Fibroblast of villous mesenchyme (primary cell): Measurements from ENCODE around the gene MEIKIN. TPM values are rescaled to one million over a fixed set of nuclear protein-coding genes. Genes with fewer than 3 reads are reported as not detected.

ENCODE experiments used
- DNase-seq: peaks from one replicate; pipeline ENCODE4 v3.0.0-alpha.2; 2010; ENCODE audit warnings: low read depth
- H3K4me3 ChIP-seq: 2 replicates; pipeline ENCODE4 v1.5.1; 2011; ENCODE audit warnings: low read depth, mild to moderate bottlenecking, low read length
- total RNA-seq: library from RNA; depleted of rRNA; stranded (reverse); fragments of >200 nt; gene quantifications from 2 replicates; pipeline ENCODE4 v1.2.3, GENCODE V29; 2012
- TF ChIP-seq, protein P1 (sequence below): IDR thresholded peaks from 2 replicates; pipeline ENCODE4 v1.5.1; 2012; ENCODE audit warnings: low read depth, mild to moderate bottlenecking, low read length; ENCODE audit not compliant: insufficient read depth

MEIKIN gene
- total RNA-seq, 1 donor = not detected

DNA sequence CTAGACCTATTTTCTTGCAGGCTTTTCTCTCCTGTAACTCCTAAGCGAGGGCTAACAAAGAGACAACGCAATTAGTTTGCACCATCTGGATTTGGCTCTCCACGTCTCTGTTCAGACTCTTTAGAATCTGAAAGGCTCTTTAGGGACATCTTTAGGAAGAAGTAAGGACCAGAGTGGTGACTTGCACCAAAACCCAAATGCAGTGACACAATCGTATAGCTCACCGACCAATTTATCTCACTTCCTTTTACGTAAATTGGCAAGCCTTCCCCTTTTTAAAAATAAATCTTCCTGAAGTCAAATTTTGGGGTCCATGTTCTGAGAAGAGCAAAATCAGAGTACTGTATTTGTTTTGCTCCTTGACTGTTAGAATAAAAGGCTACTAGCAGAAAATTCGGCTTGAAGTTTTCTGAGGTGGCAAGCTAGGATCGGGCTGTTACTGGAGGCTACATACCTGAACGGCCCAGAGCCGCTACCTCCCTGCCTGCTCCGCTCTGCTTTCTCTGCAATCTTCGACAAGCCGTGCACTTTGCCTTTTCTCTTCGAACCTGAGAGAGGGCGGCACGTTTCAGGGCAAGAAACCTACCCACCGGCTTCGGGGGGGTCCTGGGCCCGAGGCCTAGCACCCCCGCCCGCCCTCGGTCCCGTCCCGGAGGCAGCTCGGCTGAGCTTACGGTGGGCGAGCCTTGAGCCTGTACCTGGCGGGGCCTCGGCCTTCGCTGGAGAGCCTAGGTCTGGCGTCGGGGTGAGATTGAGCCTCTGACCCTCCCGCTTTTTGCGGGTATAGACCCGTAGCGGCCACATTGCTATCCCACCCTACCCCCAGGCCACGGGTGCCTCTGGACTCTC is 537 bp downstream of the MEIKIN start:
- no peak for DNase-seq
- TF ChIP-seq, protein P1, sequence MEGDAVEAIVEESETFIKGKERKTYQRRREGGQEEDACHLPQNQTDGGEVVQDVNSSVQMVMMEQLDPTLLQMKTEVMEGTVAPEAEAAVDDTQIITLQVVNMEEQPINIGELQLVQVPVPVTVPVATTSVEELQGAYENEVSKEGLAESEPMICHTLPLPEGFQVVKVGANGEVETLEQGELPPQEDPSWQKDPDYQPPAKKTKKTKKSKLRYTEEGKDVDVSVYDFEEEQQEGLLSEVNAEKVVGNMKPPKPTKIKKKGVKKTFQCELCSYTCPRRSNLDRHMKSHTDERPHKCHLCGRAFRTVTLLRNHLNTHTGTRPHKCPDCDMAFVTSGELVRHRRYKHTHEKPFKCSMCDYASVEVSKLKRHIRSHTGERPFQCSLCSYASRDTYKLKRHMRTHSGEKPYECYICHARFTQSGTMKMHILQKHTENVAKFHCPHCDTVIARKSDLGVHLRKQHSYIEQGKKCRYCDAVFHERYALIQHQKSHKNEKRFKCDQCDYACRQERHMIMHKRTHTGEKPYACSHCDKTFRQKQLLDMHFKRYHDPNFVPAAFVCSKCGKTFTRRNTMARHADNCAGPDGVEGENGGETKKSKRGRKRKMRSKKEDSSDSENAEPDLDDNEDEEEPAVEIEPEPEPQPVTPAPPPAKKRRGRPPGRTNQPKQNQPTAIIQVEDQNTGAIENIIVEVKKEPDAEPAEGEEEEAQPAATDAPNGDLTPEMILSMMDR = no peak
- H3K4me3 ChIP-seq = no peak overlapping the region

GRCh38 chr5:131943916-131944315 is 1.5 kb downstream of the MEIKIN start:
- TF ChIP-seq, protein P1 = no peak
- H3K4me3 ChIP-seq = no peak overlapping the region
- DNase-seq = no peak

- no peak for DNase-seq
- TF ChIP-seq, protein P1 = no peak
Measured at GRCh38 chr5:131942016-131942415, 3.4 kb downstream of the MEIKIN start.

GRCh38 chr5:131939690-131940345 is 5.6 kb downstream of the MEIKIN start:
- DNase-seq = no peak
- TF ChIP-seq, protein P1 = no peak
- H3K4me3 ChIP-seq = no peak overlapping the region

More at GRCh38 chr5:131942016-131942415, 3.4 kb downstream of the MEIKIN start:
- H3K4me3 ChIP-seq = no peak overlapping the region

DNA sequence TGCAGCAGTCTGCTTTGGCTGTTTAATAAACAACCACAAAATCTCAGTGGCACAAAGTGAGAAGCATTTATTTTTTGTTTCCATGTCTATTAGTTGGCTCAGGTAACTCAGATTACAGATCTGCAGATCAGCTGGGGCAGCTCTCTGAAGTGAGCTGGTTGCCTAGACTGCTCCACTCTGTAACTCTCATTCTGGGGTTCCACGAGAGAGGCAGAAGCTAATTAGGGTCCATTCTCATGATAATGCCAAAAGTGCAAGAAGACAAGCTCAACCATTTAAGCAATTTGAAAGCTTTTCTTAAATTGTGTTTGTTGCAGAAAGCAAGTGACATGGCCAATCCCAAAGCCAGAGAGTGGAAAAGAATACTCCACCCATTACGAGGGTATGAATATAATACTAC is 13.2 kb downstream of the MEIKIN start:
- no peak for DNase-seq
- TF ChIP-seq, protein P1 = no peak
- H3K4me3 ChIP-seq = no peak overlapping the region

GRCh38 chr5:131928957-131929356 is 16.5 kb downstream of the MEIKIN start:
- DNase-seq = no peak
- no peak overlapping the region for H3K4me3 ChIP-seq
- TF ChIP-seq, protein P1 = no peak
